ENCODE data around the gene DDX55.

- TF ChIP-seq GATA3 (IDR thresholded peaks at IDR 0.05; ENCODE audit: low read depth, low read length) = no peak
- no peak for TF ChIP-seq GATA2 (IDR thresholded peaks at IDR 0.05; ENCODE audit: low read depth, low read length)
Observed at GRCh38 chr12:123654129-123654701, 52.3 kb downstream of the DDX55 start.

Measured in SH-SY5Y (cell line).